ENCODE data around the gene HVCN1. TPM values are rescaled to one million over a fixed set of nuclear protein-coding genes. Genes with fewer than 3 reads are reported as not detected.
"Not testable (repeated sequence)": the region's sequence is repeated elsewhere in the genome, so short reads cannot be mapped to it uniquely, and the experiment has no call there.

The HVCN1 gene
- total and polyA plus RNA-seq, 4 donors, result 9.1 to 16.7 (median 10.8) TPM

- no peak for TF ChIP-seq CTCF (IDR thresholded peaks at IDR 0.05; ENCODE audit: control extremely low read depth, extremely low read depth)
- 77 to 81% methylated on average over 23 of the region's 23 CpGs for whole genome bisulfite sequencing, 2 donors
- peak overlapping the region; percentile 28 to 80 for H3K9ac ChIP-seq (ENCODE audit: insufficient read depth in 1 of 2, low read length in 2 of 2)
- no peak for ATAC-seq (ENCODE audit: insufficient read depth, low FRiP score)
- peaks cover 0 to 5% (median 2%) of the 10 kb centered on the region in 5 donors for H3K4me1 ChIP-seq (ENCODE audit: control insufficient read depth in 5 of 5, insufficient read depth in 5 of 5, low read length in 5 of 5)
- no peaks in the 10 kb centered on the region for H3K27me3 ChIP-seq (ENCODE audit: control insufficient read depth in 3 of 3, insufficient read depth in 3 of 3, low read length in 2 of 3)
- no peaks in the 10 kb centered on the region for H3K9me3 ChIP-seq (ENCODE audit: control insufficient read depth in 4 of 4, insufficient read depth in 3 of 4, low read length in 3 of 4)
- DNase-seq, result no peak
- H3K27ac ChIP-seq (ENCODE audit: low read depth in 1 of 2, low read length in 1 of 2), result peak overlapping the region; percentile 21 to 39
- peak overlapping the region; percentile 24 for H3K4me3 ChIP-seq
- peaks cover 0 to 7% (median 1%) of the 10 kb centered on the region in 4 donors for H3K36me3 ChIP-seq (ENCODE audit: control insufficient read depth in 4 of 4, insufficient read depth in 4 of 4, low read length in 4 of 4)
Observed at GRCh38 chr12:110613071-110613770, 75.7 kb downstream of the HVCN1 start.

- ATAC-seq (ENCODE audit: insufficient read depth, low FRiP score) (no peak), DNase-seq (no peak)
- Histone ChIP-seq H3K36me3 (ENCODE audit: control insufficient read depth in 4 of 4, insufficient read depth in 4 of 4, low read length in 4 of 4) (no peaks in the 10 kb centered on the region), H3K4me1 (ENCODE audit: control insufficient read depth in 5 of 5, insufficient read depth in 5 of 5, low read length in 5 of 5) (no peaks in the 10 kb centered on the region), H3K4me3 (no peak overlapping the region), H3K9me3 (ENCODE audit: control insufficient read depth in 4 of 4, insufficient read depth in 3 of 4, low read length in 3 of 4) (no peaks in the 10 kb centered on the region), H3K27me3 (ENCODE audit: control insufficient read depth in 3 of 3, insufficient read depth in 3 of 3, low read length in 2 of 3) (no peaks in the 10 kb centered on the region), H3K9ac (ENCODE audit: insufficient read depth in 1 of 2, low read length in 2 of 2) (no peak overlapping the region), H3K27ac (ENCODE audit: low read depth in 1 of 2, low read length in 1 of 2) (peak overlapping the region in 1 of 2 donors; percentile 20)
- no peak for TF ChIP-seq CTCF (IDR thresholded peaks at IDR 0.05; ENCODE audit: control extremely low read depth, extremely low read depth)
- 82 to 83% methylated on average over 8 of the region's 8 CpGs for WGBS, 2 donors
Observed at GRCh38 chr12:110606253-110606611, 82.7 kb downstream of the HVCN1 start.

GRCh38 chr12:110602085-110602814 lies 86.7 kb downstream of the HVCN1 start:
- H3K9ac ChIP-seq (ENCODE audit: insufficient read depth in 1 of 2, low read length in 2 of 2); H3K27me3 ChIP-seq (ENCODE audit: control insufficient read depth in 3 of 3, insufficient read depth in 3 of 3, low read length in 2 of 3); H3K4me1 ChIP-seq (ENCODE audit: control insufficient read depth in 5 of 5, insufficient read depth in 5 of 5, low read length in 5 of 5); H3K27ac ChIP-seq (ENCODE audit: low read depth in 1 of 2, low read length in 1 of 2); H3K4me3 ChIP-seq; ATAC-seq (ENCODE audit: insufficient read depth, low FRiP score); H3K9me3 ChIP-seq (ENCODE audit: control insufficient read depth in 4 of 4, insufficient read depth in 3 of 4, low read length in 3 of 4); H3K36me3 ChIP-seq (ENCODE audit: control insufficient read depth in 4 of 4, insufficient read depth in 4 of 4, low read length in 4 of 4): not testable (repeated sequence)
- peak; percentile 20 to 62 (median 60) for DNase-seq
- peak; percentile 87 for TF ChIP-seq CTCF (IDR thresholded peaks at IDR 0.05; ENCODE audit: control extremely low read depth, extremely low read depth)
- WGBS, 2 donors, result 63 to 64% methylated on average over 14 of the region's 14 CpGs

Data from lung (tissue), 12 donors.